ENCODE data around the gene SLITRK6.
A peak's percentile ranks its signal among the peaks of the same experiment; 100 is the strongest.
"Not testable (repeated sequence)": the region's sequence is repeated elsewhere in the genome, so short reads cannot be mapped to it uniquely, and the experiment has no call there.

Gene SLITRK6

GRCh38 chr13:85799097-85799582 is at the start of gene SLITRK6:
Gene SLITRK6 (minus strand): TSS chr13:85799419. CDS start chr13:85796508, 2,911 bp downstream.
- DNase-seq (ENCODE audit: low read depth, low spot score) = peak; percentile 17

- DNase-seq (ENCODE audit: low read depth, low spot score) = no peak
Observed at GRCh38 chr13:85847012-85847411, 47.8 kb upstream of the SLITRK6 start.

GRCh38 chr13:85841427-85841826 is 42.2 kb upstream of the SLITRK6 start:
- DNase-seq (ENCODE audit: low read depth, low spot score) = no peak

GRCh38 chr13:85833921-85834320 is 34.7 kb upstream of the SLITRK6 start:
- no peak for DNase-seq (ENCODE audit: low read depth, low spot score)

GRCh38 chr13:85828094-85828684 is 29.0 kb upstream of the SLITRK6 start:
- peak; percentile 9 for DNase-seq (ENCODE audit: low read depth, low spot score)

- DNase-seq (ENCODE audit: low read depth, low spot score) = no peak
Observed at GRCh38 chr13:85825454-85825853, 26.2 kb upstream of the SLITRK6 start.

- DNase-seq (ENCODE audit: low read depth, low spot score) = no peak
Observed at GRCh38 chr13:85823832-85824231, 24.6 kb upstream of the SLITRK6 start.

- no peak for DNase-seq (ENCODE audit: low read depth, low spot score)
Observed at GRCh38 chr13:85819513-85819912, 20.3 kb upstream of the SLITRK6 start.

GRCh38 chr13:85816413-85816812 is 17.2 kb upstream of the SLITRK6 start:
- no peak for DNase-seq (ENCODE audit: low read depth, low spot score)

GRCh38 chr13:85812282-85812681 is 13.1 kb upstream of the SLITRK6 start:
- DNase-seq (ENCODE audit: low read depth, low spot score) = no peak

- no peak for DNase-seq (ENCODE audit: low read depth, low spot score)
Observed at GRCh38 chr13:85808811-85809210, 9.6 kb upstream of the SLITRK6 start.

GRCh38 chr13:85806553-85807175 is 7.4 kb upstream of the SLITRK6 start:
- DNase-seq (ENCODE audit: low read depth, low spot score) = peak; percentile 37

- DNase-seq (ENCODE audit: low read depth, low spot score) = no peak
Observed at GRCh38 chr13:85798556-85798955, 663 bp downstream of the SLITRK6 start.

- no peak for DNase-seq (ENCODE audit: low read depth, low spot score)
Observed at GRCh38 chr13:85797311-85797710, 1.9 kb downstream of the SLITRK6 start.

GRCh38 chr13:85785205-85785604 is 14.0 kb downstream of the SLITRK6 start:
- no peak for DNase-seq (ENCODE audit: low read depth, low spot score)

GRCh38 chr13:85772367-85772766 is 26.9 kb downstream of the SLITRK6 start:
- no peak for DNase-seq (ENCODE audit: low read depth, low spot score)

GRCh38 chr13:85771856-85772255 is 27.4 kb downstream of the SLITRK6 start:
- no peak for DNase-seq (ENCODE audit: low read depth, low spot score)

GRCh38 chr13:85768946-85769345 is 30.3 kb downstream of the SLITRK6 start:
- no peak for DNase-seq (ENCODE audit: low read depth, low spot score)

GRCh38 chr13:85755123-85755522 is 44.1 kb downstream of the SLITRK6 start:
- DNase-seq (ENCODE audit: low read depth, low spot score) = no peak

GRCh38 chr13:85743201-85743770 is 55.9 kb downstream of the SLITRK6 start:
- not testable (repeated sequence) for DNase-seq (ENCODE audit: low read depth, low spot score)

Measured in smooth muscle cell of the brain vasculature (primary cell).